ENCODE results near the gene EXOC3.

Gene EXOC3

DNA sequence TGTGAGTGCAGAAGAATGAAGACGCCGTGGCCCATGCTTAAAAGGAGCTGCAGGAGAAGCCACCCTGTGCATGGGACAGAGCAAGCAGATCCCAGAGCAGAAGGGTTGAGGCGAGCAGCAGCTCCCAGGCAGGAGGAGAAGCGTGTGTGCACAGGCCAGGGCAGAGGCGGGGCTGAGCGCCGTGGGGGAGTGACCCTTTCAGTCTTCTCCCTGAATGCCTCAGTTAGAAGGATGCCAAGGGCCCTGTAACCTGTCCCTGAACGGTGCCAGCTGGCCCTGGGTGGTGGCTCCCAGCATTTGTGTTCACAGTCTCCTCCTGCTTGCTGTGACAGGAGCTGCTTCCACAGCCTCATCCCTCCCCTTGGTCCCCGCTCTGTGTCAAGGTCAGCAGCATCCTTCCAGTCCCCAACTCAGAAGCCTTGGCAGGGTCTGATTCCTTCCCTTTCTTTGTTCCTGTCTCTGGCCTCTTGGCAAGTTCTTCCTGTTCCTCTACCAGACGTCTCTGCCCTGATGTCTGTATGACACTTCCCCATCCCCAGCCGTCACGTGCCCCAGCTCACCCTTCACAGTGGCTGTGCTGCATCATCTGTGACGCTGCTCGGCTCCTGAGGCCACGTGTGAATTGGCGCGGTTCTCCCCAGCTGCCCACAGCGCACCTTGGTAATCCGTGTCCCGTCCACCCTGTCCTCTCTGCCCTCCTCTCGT is 5.2 kb downstream of the EXOC3 start:
- H3K27ac ChIP-seq (replicated peaks), result peak overlapping the region; percentile 57
- H3K4me3 ChIP-seq (replicated peaks; ENCODE audit: insufficient read depth, low read length), result no peak overlapping the region
- DNase-seq (ENCODE audit: low read depth in 1 of 2, low spot score in 1 of 2), result peak; percentile 82 to 97
- TF ChIP-seq, protein P1, sequence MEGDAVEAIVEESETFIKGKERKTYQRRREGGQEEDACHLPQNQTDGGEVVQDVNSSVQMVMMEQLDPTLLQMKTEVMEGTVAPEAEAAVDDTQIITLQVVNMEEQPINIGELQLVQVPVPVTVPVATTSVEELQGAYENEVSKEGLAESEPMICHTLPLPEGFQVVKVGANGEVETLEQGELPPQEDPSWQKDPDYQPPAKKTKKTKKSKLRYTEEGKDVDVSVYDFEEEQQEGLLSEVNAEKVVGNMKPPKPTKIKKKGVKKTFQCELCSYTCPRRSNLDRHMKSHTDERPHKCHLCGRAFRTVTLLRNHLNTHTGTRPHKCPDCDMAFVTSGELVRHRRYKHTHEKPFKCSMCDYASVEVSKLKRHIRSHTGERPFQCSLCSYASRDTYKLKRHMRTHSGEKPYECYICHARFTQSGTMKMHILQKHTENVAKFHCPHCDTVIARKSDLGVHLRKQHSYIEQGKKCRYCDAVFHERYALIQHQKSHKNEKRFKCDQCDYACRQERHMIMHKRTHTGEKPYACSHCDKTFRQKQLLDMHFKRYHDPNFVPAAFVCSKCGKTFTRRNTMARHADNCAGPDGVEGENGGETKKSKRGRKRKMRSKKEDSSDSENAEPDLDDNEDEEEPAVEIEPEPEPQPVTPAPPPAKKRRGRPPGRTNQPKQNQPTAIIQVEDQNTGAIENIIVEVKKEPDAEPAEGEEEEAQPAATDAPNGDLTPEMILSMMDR (IDR thresholded peaks at IDR 0.05; ENCODE audit: insufficient read depth, low read length), result no peak
- TF ChIP-seq, protein P2, sequence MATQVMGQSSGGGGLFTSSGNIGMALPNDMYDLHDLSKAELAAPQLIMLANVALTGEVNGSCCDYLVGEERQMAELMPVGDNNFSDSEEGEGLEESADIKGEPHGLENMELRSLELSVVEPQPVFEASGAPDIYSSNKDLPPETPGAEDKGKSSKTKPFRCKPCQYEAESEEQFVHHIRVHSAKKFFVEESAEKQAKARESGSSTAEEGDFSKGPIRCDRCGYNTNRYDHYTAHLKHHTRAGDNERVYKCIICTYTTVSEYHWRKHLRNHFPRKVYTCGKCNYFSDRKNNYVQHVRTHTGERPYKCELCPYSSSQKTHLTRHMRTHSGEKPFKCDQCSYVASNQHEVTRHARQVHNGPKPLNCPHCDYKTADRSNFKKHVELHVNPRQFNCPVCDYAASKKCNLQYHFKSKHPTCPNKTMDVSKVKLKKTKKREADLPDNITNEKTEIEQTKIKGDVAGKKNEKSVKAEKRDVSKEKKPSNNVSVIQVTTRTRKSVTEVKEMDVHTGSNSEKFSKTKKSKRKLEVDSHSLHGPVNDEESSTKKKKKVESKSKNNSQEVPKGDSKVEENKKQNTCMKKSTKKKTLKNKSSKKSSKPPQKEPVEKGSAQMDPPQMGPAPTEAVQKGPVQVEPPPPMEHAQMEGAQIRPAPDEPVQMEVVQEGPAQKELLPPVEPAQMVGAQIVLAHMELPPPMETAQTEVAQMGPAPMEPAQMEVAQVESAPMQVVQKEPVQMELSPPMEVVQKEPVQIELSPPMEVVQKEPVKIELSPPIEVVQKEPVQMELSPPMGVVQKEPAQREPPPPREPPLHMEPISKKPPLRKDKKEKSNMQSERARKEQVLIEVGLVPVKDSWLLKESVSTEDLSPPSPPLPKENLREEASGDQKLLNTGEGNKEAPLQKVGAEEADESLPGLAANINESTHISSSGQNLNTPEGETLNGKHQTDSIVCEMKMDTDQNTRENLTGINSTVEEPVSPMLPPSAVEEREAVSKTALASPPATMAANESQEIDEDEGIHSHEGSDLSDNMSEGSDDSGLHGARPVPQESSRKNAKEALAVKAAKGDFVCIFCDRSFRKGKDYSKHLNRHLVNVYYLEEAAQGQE (IDR thresholded peaks at IDR 0.05; ENCODE audit: insufficient replicate concordance, low read depth), result no peak
- TF ChIP-seq GABPA (IDR thresholded peaks at IDR 0.05; ENCODE audit: low read depth), result no peak
- peak; percentile 96 for TF ChIP-seq SPI1 (IDR thresholded peaks at IDR 0.05; ENCODE audit: borderline replicate concordance, low read depth)
- peak; percentile 46; the same call in 1 of the 2 replicates for TF ChIP-seq POLR2AphosphoS5 (IDR thresholded peaks at IDR 0.05; ENCODE audit: low read depth)
- no peaks in the 10 kb centered on the region for H3K27me3 ChIP-seq (ENCODE audit: insufficient read depth, poor library complexity, severe bottlenecking)

DNA sequence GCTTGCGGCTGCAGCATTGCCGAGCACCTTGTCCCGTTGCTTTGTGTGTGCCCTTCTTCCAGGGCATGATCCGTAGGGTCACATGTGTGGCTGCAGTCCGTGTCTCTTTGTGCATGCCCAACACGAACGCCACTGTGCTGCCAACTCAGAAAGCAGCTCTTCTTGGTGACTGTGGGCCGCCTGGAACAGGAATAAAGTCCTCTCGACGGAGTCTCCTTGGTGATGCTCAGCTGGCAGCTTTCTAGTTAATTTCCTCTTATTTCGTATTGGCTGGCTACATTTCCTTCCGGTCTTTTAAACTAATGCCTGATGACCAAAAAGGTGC is 5.8 kb downstream of the EXOC3 start:
- TF ChIP-seq POLR2AphosphoS5 (IDR thresholded peaks at IDR 0.05; ENCODE audit: low read depth), result no peak
- TF ChIP-seq, protein P1 (IDR thresholded peaks at IDR 0.05; ENCODE audit: insufficient read depth, low read length), result no peak
- no peak for TF ChIP-seq GABPA (IDR thresholded peaks at IDR 0.05; ENCODE audit: low read depth)
- TF ChIP-seq SPI1 (IDR thresholded peaks at IDR 0.05; ENCODE audit: borderline replicate concordance, low read depth), result no peak
- TF ChIP-seq, protein P2 (IDR thresholded peaks at IDR 0.05; ENCODE audit: insufficient replicate concordance, low read depth), result no peak

DNA sequence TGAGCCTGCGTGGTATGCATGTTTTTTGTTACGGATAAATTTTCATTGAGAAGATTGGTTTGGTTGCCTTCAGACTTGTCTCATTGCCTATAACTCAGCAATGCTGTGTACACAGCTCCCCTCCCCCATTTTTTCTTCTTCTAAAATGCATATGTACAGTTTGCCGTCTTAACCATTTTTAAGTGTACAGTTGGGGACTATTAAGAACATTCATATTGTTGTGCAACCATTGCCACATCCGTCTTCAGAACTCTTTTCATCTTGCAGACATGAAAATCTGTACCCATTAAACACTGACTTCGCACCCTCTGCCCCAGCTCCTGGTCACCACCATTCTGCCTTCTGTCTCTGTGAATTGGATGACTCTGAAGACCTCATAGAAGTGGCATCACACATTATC is 6.2 kb downstream of the EXOC3 start:
- no peak overlapping the region for H3K4me3 ChIP-seq (replicated peaks; ENCODE audit: insufficient read depth, low read length)
- peak overlapping the region; percentile 57 for H3K27ac ChIP-seq (replicated peaks)
- peak in 1 of 2 experiments; percentile 53 for DNase-seq (ENCODE audit: low read depth in 1 of 2, low spot score in 1 of 2)
- TF ChIP-seq GABPA (IDR thresholded peaks at IDR 0.05; ENCODE audit: low read depth) (no peak), SPI1 (IDR thresholded peaks at IDR 0.05; ENCODE audit: borderline replicate concordance, low read depth) (no peak), POLR2AphosphoS5 (IDR thresholded peaks at IDR 0.05; ENCODE audit: low read depth) (no peak)
- TF ChIP-seq, protein P1 (IDR thresholded peaks at IDR 0.05; ENCODE audit: insufficient read depth, low read length), result no peak
- TF ChIP-seq, protein P2 (IDR thresholded peaks at IDR 0.05; ENCODE audit: insufficient replicate concordance, low read depth), result no peak
- no peaks in the 10 kb centered on the region for H3K27me3 ChIP-seq (ENCODE audit: insufficient read depth, poor library complexity, severe bottlenecking)

More for the DNA sequence above, 5.8 kb downstream of the EXOC3 start:
- Histone ChIP-seq H3K27me3 (ENCODE audit: insufficient read depth, poor library complexity, severe bottlenecking) (no peaks in the 10 kb centered on the region), H3K4me3 (replicated peaks; ENCODE audit: insufficient read depth, low read length) (no peak overlapping the region), H3K27ac (replicated peaks) (peak overlapping the region; percentile 57)
- no peak for DNase-seq (ENCODE audit: low read depth in 1 of 2, low spot score in 1 of 2)

Measured in HL-60 (cell line).